Mammary epithelial cell (primary cell): ENCODE results near the gene MUSK.

Source experiments
- CTCF ChIP-seq, 2 donors: IDR thresholded peaks in 1 of 2; conservative IDR thresholded peaks in 1 of 2; 2 replicates each; pipeline ENCODE4 v1.5.1; 2011 to 2012; ENCODE audit warnings: inconsistent platforms in 2 of 2, low read length in 2 of 2, mild to moderate bottlenecking in 2 of 2, control low read depth in 1 of 2, low read depth in 1 of 2; ENCODE audit not compliant: insufficient read depth in 1 of 2; ENCODE audit errors: extremely low read depth in 1 of 2
- EZH2 ChIP-seq: IDR thresholded peaks from 2 replicates; pipeline ENCODE4 v1.6.1; 2012; ENCODE audit warnings: low read length, inconsistent platforms, borderline replicate concordance

GRCh38 chr9:110669433-110669832 lies 842 bp downstream of the MUSK start:
- TF ChIP-seq CTCF (conservative IDR thresholded peaks at IDR 0.05 in 1 of 2, IDR thresholded peaks at IDR 0.05 in 1 of 2; ENCODE audit: extremely low read depth in 1 of 2, insufficient read depth in 1 of 2, low read depth in 1 of 2, low read length in 2 of 2) (no peak), EZH2 (no peak)
